OCI-LY1 (cell line): ENCODE data around the gene HCN4.

Experiments used
- H2AFZ ChIP-seq: fragments of 200-600 bp; sonication (generic), shearing (Covaris generic); 2 replicates; pipeline ENCODE4 v1.6.0; 2014; ENCODE audit warnings: antibody characterized with exemption, mild to moderate bottlenecking, low read length
- H3F3A ChIP-seq: fragments of 200-600 bp; sonication (generic), shearing (Covaris generic); 2 replicates; pipeline ENCODE4 v1.6.0; 2014; ENCODE audit warnings: mild to moderate bottlenecking, antibody characterized with exemption, low read length, moderate library complexity; ENCODE audit not compliant: insufficient read depth
- H3K27ac ChIP-seq: fragments of 200-600 bp; sonication (generic); 2 replicates; pipeline ENCODE4 v1.5.1; 2014; ENCODE audit warnings: low read length, mixed run types, mild to moderate bottlenecking, low read depth; ENCODE audit not compliant: poor library complexity, severe bottlenecking
- H3K27me3 ChIP-seq: fragments of 200-600 bp; sonication (generic); 2 replicates; pipeline ENCODE4 v1.6.0; 2014; ENCODE audit warnings: antibody characterized with exemption, mild to moderate bottlenecking, low read length, moderate library complexity; ENCODE audit not compliant: insufficient read depth
- H3K36me3 ChIP-seq: fragments of 200-600 bp; sonication (generic); 2 replicates; pipeline ENCODE4 v1.6.1; 2014; ENCODE audit warnings: mild to moderate bottlenecking, antibody characterized with exemption, low read length, moderate library complexity, mixed read lengths; ENCODE audit not compliant: insufficient read depth
- H3K4me1 ChIP-seq: fragments of 200-600 bp; sonication (generic); 2 replicates; pipeline ENCODE4 v1.5.1; 2014; ENCODE audit warnings: mild to moderate bottlenecking, low read length, moderate library complexity; ENCODE audit not compliant: insufficient read depth, severe bottlenecking
- H3K4me2 ChIP-seq: fragments of 200-600 bp; sonication (generic), shearing (Covaris generic); 2 replicates; pipeline ENCODE4 v1.6.1; 2014; ENCODE audit warnings: low read length
- H3K4me3 ChIP-seq: fragments of 200-600 bp; sonication (generic); 2 replicates; pipeline ENCODE4 v1.5.1; 2014; ENCODE audit warnings: low read length, low read depth, mild to moderate bottlenecking, mixed read lengths; ENCODE audit not compliant: poor library complexity, severe bottlenecking
- H3K79me2 ChIP-seq: fragments of 200-600 bp; shearing (Covaris generic); 2 replicates; pipeline ENCODE4 v1.6.1; 2016; ENCODE audit warnings: mixed run types, low read length, mixed read lengths; ENCODE audit not compliant: insufficient read depth
- H3K9ac ChIP-seq: fragments of 200-600 bp; sonication (generic), shearing (Covaris generic); 2 replicates; pipeline ENCODE4 v1.6.1; 2014; ENCODE audit warnings: mild to moderate bottlenecking, low read length, mixed read lengths
- H3K9me2 ChIP-seq: fragments of 200-600 bp; sonication (generic), shearing (Covaris generic); 2 replicates; pipeline ENCODE4 v1.6.1; 2014; ENCODE audit warnings: low read depth, mild to moderate bottlenecking, low read length, mixed read lengths
- H3K9me3 ChIP-seq: fragments of 200-600 bp; shearing (Covaris generic); 2 replicates; pipeline ENCODE4 v1.6.1; 2014; ENCODE audit warnings: low read length, mixed read lengths
- H4K20me1 ChIP-seq: fragments of 200-600 bp; sonication (generic), shearing (Covaris generic); 2 replicates; pipeline ENCODE4 v1.6.0; 2016; ENCODE audit warnings: mild to moderate bottlenecking, low read length; ENCODE audit not compliant: insufficient read depth
- CTCF ChIP-seq: fragments of 200-600 bp; sonication (generic), shearing (Covaris generic); IDR thresholded peaks from 2 replicates; pipeline ENCODE4 v1.5.1; 2017; ENCODE audit warnings: mild to moderate bottlenecking, antibody characterized with exemption, low read length, moderate library complexity, mixed read lengths
- EZH2 ChIP-seq: fragments of 200-600 bp; sonication (generic), shearing (Covaris generic); IDR thresholded peaks from 2 replicates; pipeline ENCODE4 v1.8.0; 2017; ENCODE audit warnings: borderline replicate concordance, mixed run types, mild to moderate bottlenecking, antibody characterized with exemption, low read length, moderate library complexity, mixed read lengths

Gene HCN4

GRCh38 chr15:73382115-73382514 lies 13.4 kb upstream of the HCN4 start:
- Histone ChIP-seq H4K20me1 (no peaks in the 10 kb centered on the region), H3K27me3 (no peaks in the 10 kb centered on the region), H3K4me3 (no peak overlapping the region), H3K27ac (no peak overlapping the region), H3K9ac (no peak overlapping the region), H3K9me3 (no peaks in the 10 kb centered on the region), H2AFZ (no peak overlapping the region), H3K9me2 (no peaks in the 10 kb centered on the region), H3K4me2 (no peak overlapping the region), H3K79me2 (no peaks in the 10 kb centered on the region), H3K4me1 (no peaks in the 10 kb centered on the region), H3K36me3 (no peaks in the 10 kb centered on the region), H3F3A (no peaks in the 10 kb centered on the region)
- no peak for TF ChIP-seq EZH2
- no peak for TF ChIP-seq CTCF

GRCh38 chr15:73380661-73381060 lies 11.9 kb upstream of the HCN4 start:
- H3K27ac ChIP-seq: no peak overlapping the region

GRCh38 chr15:73378089-73378488 lies 9.3 kb upstream of the HCN4 start:
- H3K27me3 ChIP-seq: no peaks in the 10 kb centered on the region
- TF ChIP-seq CTCF (no peak), EZH2 (no peak)
- no peaks in the 10 kb centered on the region for H3K9me3 ChIP-seq
- no peaks in the 10 kb centered on the region for H3K36me3 ChIP-seq
- H3F3A ChIP-seq: no peaks in the 10 kb centered on the region
- H3K9ac ChIP-seq: no peak overlapping the region
- no peak overlapping the region for H3K4me2 ChIP-seq
- no peaks in the 10 kb centered on the region for H3K9me2 ChIP-seq
- H3K4me1 ChIP-seq: no peaks in the 10 kb centered on the region
- H3K27ac ChIP-seq: no peak overlapping the region
- no peaks in the 10 kb centered on the region for H4K20me1 ChIP-seq
- no peaks in the 10 kb centered on the region for H3K79me2 ChIP-seq
- no peak overlapping the region for H2AFZ ChIP-seq
- H3K4me3 ChIP-seq: no peak overlapping the region

More at GRCh38 chr15:73380661-73381060, 11.9 kb upstream of the HCN4 start:
- Histone ChIP-seq H4K20me1 (no peaks in the 10 kb centered on the region), H3K9me3 (no peaks in the 10 kb centered on the region), H3K4me3 (no peak overlapping the region), H3K4me2 (no peak overlapping the region), H3K27me3 (no peaks in the 10 kb centered on the region), H3K79me2 (no peaks in the 10 kb centered on the region), H3K36me3 (no peaks in the 10 kb centered on the region), H3K9ac (no peak overlapping the region), H2AFZ (no peak overlapping the region), H3K9me2 (no peaks in the 10 kb centered on the region), H3F3A (no peaks in the 10 kb centered on the region), H3K4me1 (no peaks in the 10 kb centered on the region)
- no peak for TF ChIP-seq CTCF
- no peak for TF ChIP-seq EZH2
